Panc1 (cell line): ENCODE results near the gene P2RY6. TPM values are rescaled to one million over a fixed set of nuclear protein-coding genes. Genes with fewer than 3 reads are reported as not detected.

Experiments
- ATAC-seq: fragments of 200-7000 bp; cut with Tn5 transposase; 2 replicates; pipeline ENCODE4 v1.9.1; 2020; ENCODE audit warnings: mild to moderate bottlenecking, moderate library complexity
- BruUV-seq: library from RNA; stranded (reverse); fragments of 400-500 nt; replicated peaks from 2 replicates; lab custom pipeline; 2021; lab: Mats Ljungman, UMichigan
- CTCF ChIA-PET: fragments of 300-600 bp; sonication (Branson Sonifier 250); formaldehyde crosslinking; loops from one replicate; lab custom pipeline; 2022; ENCODE audit warnings: antibody characterized with exemption; lab: Charles Lee
- POLR2A ChIA-PET: fragments of 300-600 bp; sonication (Branson Sonifier 250); formaldehyde crosslinking; loops from one replicate; lab custom pipeline; 2022; ENCODE audit warnings: antibody characterized with exemption; lab: Charles Lee
- DNase-seq: peaks from one replicate; pipeline ENCODE4 v3.0.0-alpha.2; 2010; ENCODE audit warnings: low read depth, low spot score
- H3K27ac ChIP-seq: 2 replicates; pipeline ENCODE4 v1.5.1; 2011; ENCODE audit warnings: mild to moderate bottlenecking, low read length, inconsistent platforms
- H3K27me3 ChIP-seq: fragments of 200-500 bp; sonication (Bioruptor generic); 2 replicates; pipeline ENCODE4 v1.6.0; 2014; ENCODE audit warnings: low read length, inconsistent platforms; ENCODE audit not compliant: control insufficient read depth, insufficient read depth
- H3K36me3 ChIP-seq: fragments of 200-500 bp; sonication (Bioruptor generic); 2 replicates; pipeline ENCODE4 v1.5.1; 2014; ENCODE audit warnings: inconsistent platforms, mild to moderate bottlenecking, low read length, moderate library complexity; ENCODE audit not compliant: control insufficient read depth, insufficient read depth
- H3K4me1 ChIP-seq: 2 replicates; pipeline ENCODE4 v1.5.1; 2011; ENCODE audit warnings: inconsistent platforms, mild to moderate bottlenecking, low read length, moderate library complexity; ENCODE audit not compliant: control insufficient read depth, insufficient read depth
- H3K4me3 ChIP-seq, 2 experiments: 2 replicates each; pipeline ENCODE4 v1.5.1; 2011 to 2012; ENCODE audit warnings: low read depth in 2 of 2, low read length in 2 of 2, mild to moderate bottlenecking in 2 of 2, inconsistent platforms in 1 of 2, moderate library complexity in 1 of 2
- H3K9me3 ChIP-seq: fragments of 200-500 bp; sonication (Bioruptor generic); 2 replicates; pipeline ENCODE4 v1.5.1; 2014; ENCODE audit warnings: low read depth, mild to moderate bottlenecking, inconsistent platforms, low read length, moderate library complexity; ENCODE audit not compliant: control insufficient read depth, insufficient read depth
- POLR2AphosphoS5 ChIP-seq: IDR thresholded peaks from 2 replicates; pipeline ENCODE4 v1.6.1; 2012; ENCODE audit warnings: mild to moderate bottlenecking, low read depth, low read length, moderate library complexity
- SIN3A ChIP-seq: IDR thresholded peaks from 2 replicates; pipeline ENCODE4 v1.6.1; 2012; ENCODE audit warnings: low read depth, mild to moderate bottlenecking, low read length, moderate library complexity, borderline replicate concordance; ENCODE audit not compliant: insufficient read depth
- TCF7L2 ChIP-seq: IDR thresholded peaks from 2 replicates; pipeline ENCODE4 v1.6.1; 2011; ENCODE audit warnings: mild to moderate bottlenecking, low read depth, low read length, inconsistent platforms
- in situ Hi-C: cut with HindIII; loops from 2 replicates; pipeline ENCODE4 v1.10.0; 2016; ENCODE audit warnings: low sequenced_read_pairs, low pct_unique_long_range_greater_than_20kb
- intact Hi-C: fragments of 100-400 bp; cut with micrococcal nuclease; formaldehyde crosslinking; loops from one replicate; pipeline ENCODE4 v1.10.0; 2022; ENCODE audit not compliant: unreplicated experiment
- total RNA-seq: library from RNA; stranded (reverse); gene quantifications from one replicate; pipeline ENCODE4 v1.2.1, GENCODE V29; 2021; ENCODE audit not compliant: unreplicated experiment
- TF ChIP-seq, protein P1 (sequence below): fragments of 450-650 bp; IDR thresholded peaks from 2 replicates; pipeline ENCODE4 v1.5.1; 2017; ENCODE audit warnings: mild to moderate bottlenecking
- TF ChIP-seq, protein P2 (sequence below), 2 experiments: IDR thresholded peaks; 2 replicates each; pipeline ENCODE4 v1.6.1; 2011 to 2012; ENCODE audit warnings: low read depth in 2 of 2, control low read depth in 1 of 2, low read length in 1 of 2, mild to moderate bottlenecking in 1 of 2, moderate library complexity in 1 of 2; ENCODE audit not compliant: insufficient read depth in 1 of 2

Gene P2RY6
- total RNA-seq, 1 experiment from 2014 or later: 0.59 TPM

DNA sequence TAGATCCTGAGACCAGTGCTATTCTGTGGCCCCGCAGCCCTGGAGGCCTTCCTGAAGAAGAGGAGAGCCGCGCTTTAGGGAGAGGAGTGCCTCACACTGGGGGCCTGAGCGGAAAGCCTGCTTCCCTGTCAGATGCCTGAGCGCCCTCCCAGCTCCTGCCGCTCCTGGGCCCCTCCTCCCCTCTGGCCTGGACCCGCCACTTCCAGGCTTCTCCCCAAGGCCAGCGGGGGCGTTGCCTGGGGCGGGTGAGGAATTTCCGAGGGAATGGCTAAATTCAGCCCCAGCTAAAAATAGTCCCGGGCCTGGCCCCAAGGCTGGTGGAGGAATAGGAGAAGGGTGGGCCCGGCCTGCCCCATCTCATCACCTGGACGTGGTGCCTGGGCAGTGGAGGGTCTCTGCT lies 51.3 kb downstream of the P2RY6 start:
- in situ Hi-C loops: no loop called here
- peaks cover 24% of the 10 kb centered on the region for H3K4me1 ChIP-seq

DNA sequence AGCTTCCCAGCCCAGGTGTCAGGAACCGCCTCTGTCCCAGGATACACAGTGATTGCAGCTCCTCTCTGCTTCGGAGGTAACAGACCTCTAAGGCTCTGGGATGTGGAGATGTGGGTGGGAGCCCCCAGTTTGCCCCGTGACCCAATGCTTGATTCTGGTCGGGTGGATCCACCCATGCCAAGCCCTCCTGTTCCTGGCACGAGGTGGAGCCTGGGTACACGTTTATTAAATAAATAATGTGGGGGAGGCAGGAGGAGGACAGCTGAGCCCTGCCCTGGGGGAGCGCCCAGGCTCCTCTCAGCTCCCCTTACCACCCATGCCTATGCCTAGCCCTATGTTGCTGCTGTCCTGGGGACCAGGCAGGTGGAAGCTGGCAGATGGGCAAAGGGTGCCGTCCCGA lies 52.0 kb downstream of the P2RY6 start:
- intact Hi-C loops (no loop called here), in situ Hi-C loops (no loop called here)
- peak overlapping the region; percentile 31; the same call in 1 of the 2 replicates for H3K27ac ChIP-seq
- H3K4me3 ChIP-seq: no peak overlapping the region
- BruUV-seq: no TSS peak
- H3K4me1 ChIP-seq: peaks cover 24% of the 10 kb centered on the region
- DNase-seq (no peak), ATAC-seq (no peak)
- H3K27me3 ChIP-seq: no peaks in the 10 kb centered on the region
- no peaks in the 10 kb centered on the region for H3K36me3 ChIP-seq
- POLR2A ChIA-PET: no interaction called here
- H3K9me3 ChIP-seq: no peaks in the 10 kb centered on the region
- TF ChIP-seq, protein P1, sequence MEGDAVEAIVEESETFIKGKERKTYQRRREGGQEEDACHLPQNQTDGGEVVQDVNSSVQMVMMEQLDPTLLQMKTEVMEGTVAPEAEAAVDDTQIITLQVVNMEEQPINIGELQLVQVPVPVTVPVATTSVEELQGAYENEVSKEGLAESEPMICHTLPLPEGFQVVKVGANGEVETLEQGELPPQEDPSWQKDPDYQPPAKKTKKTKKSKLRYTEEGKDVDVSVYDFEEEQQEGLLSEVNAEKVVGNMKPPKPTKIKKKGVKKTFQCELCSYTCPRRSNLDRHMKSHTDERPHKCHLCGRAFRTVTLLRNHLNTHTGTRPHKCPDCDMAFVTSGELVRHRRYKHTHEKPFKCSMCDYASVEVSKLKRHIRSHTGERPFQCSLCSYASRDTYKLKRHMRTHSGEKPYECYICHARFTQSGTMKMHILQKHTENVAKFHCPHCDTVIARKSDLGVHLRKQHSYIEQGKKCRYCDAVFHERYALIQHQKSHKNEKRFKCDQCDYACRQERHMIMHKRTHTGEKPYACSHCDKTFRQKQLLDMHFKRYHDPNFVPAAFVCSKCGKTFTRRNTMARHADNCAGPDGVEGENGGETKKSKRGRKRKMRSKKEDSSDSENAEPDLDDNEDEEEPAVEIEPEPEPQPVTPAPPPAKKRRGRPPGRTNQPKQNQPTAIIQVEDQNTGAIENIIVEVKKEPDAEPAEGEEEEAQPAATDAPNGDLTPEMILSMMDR: no peak
- TF ChIP-seq POLR2AphosphoS5: no peak
- CTCF ChIA-PET: no interaction called here

More for the DNA sequence above, 51.3 kb downstream of the P2RY6 start:
- Histone ChIP-seq H3K4me3 (no peak overlapping the region), H3K9me3 (no peaks in the 10 kb centered on the region), H3K27ac (no peak overlapping the region; the same call in 1 of the 2 replicates), H3K27me3 (no peaks in the 10 kb centered on the region), H3K36me3 (no peaks in the 10 kb centered on the region)
- BruUV-seq: no TSS peak
- TF ChIP-seq, protein P2, sequence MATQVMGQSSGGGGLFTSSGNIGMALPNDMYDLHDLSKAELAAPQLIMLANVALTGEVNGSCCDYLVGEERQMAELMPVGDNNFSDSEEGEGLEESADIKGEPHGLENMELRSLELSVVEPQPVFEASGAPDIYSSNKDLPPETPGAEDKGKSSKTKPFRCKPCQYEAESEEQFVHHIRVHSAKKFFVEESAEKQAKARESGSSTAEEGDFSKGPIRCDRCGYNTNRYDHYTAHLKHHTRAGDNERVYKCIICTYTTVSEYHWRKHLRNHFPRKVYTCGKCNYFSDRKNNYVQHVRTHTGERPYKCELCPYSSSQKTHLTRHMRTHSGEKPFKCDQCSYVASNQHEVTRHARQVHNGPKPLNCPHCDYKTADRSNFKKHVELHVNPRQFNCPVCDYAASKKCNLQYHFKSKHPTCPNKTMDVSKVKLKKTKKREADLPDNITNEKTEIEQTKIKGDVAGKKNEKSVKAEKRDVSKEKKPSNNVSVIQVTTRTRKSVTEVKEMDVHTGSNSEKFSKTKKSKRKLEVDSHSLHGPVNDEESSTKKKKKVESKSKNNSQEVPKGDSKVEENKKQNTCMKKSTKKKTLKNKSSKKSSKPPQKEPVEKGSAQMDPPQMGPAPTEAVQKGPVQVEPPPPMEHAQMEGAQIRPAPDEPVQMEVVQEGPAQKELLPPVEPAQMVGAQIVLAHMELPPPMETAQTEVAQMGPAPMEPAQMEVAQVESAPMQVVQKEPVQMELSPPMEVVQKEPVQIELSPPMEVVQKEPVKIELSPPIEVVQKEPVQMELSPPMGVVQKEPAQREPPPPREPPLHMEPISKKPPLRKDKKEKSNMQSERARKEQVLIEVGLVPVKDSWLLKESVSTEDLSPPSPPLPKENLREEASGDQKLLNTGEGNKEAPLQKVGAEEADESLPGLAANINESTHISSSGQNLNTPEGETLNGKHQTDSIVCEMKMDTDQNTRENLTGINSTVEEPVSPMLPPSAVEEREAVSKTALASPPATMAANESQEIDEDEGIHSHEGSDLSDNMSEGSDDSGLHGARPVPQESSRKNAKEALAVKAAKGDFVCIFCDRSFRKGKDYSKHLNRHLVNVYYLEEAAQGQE (IDR thresholded peaks at IDR 0.05; ENCODE audit: insufficient read depth in 1 of 2, low read depth in 2 of 2, low read length in 1 of 2): no peak
- TF ChIP-seq, protein P1: no peak
- no peak for TF ChIP-seq SIN3A
- no peak for TF ChIP-seq TCF7L2
- TF ChIP-seq POLR2AphosphoS5: no peak
- POLR2A ChIA-PET: interaction anchor here (0.7 kb wide), 1 partner anchor 389 kb away, joined by 5 read pairs; no protein-coding TSS in a partner anchor
- DNase-seq (no peak), ATAC-seq (no peak)
- CTCF ChIA-PET: no interaction called here
- intact Hi-C loops: no loop called here
